HCT116 (cell line): ENCODE measurements around the gene RXRA. TPM values are rescaled to one million over a fixed set of nuclear protein-coding genes. Genes with fewer than 3 reads are reported as not detected.

Experiments used
- ATAC-seq: fragments of 200-7000 bp; cut with Tn5 transposase; 2 replicates; pipeline ENCODE4 v1.9.1; 2020; ENCODE audit warnings: mild to moderate bottlenecking, moderate library complexity
- Bru-seq: library from RNA; stranded (reverse); fragments of 400-500 nt; gene quantifications from one replicate; lab custom pipeline; 2021; lab: Mats Ljungman, UMichigan
- BruChase-seq, 2 experiments: library from RNA; stranded (reverse); fragments of 400-500 nt; gene quantifications; one replicate each; lab custom pipeline; 2021; lab: Mats Ljungman, UMichigan
- BruUV-seq: library from RNA; stranded (reverse); fragments of 400-500 nt; replicated peaks from 2 replicates; lab custom pipeline; 2021; lab: Mats Ljungman, UMichigan
- CTCF ChIA-PET: fragments of 300-600 bp; sonication (Branson Sonifier 250); formaldehyde crosslinking; loops from one replicate; lab custom pipeline; 2021; ENCODE audit warnings: antibody characterized with exemption; lab: Charles Lee
- POLR2A ChIA-PET: fragments of 300-600, 350-600 bp; sonication (Branson Sonifier 250); formaldehyde crosslinking; loops from one replicate; lab custom pipeline; 2021; ENCODE audit warnings: antibody characterized with exemption; lab: Charles Lee
- RAD21 ChIA-PET, 2 experiments: fragments of 300-600 bp; sonication (Branson Sonifier 250); formaldehyde crosslinking; loops; one replicate each; lab custom pipeline; 2023; ENCODE audit warnings: low total read pairs in 2 of 2; ENCODE audit not compliant: uncharacterized antibody in 2 of 2, unreplicated experiment in 2 of 2, low non-redundant PET in 1 of 2; lab: Charles Lee
- DNase-seq: peaks from one replicate; pipeline ENCODE4 v3.0.0-alpha.2; 2010; ENCODE audit warnings: low read depth, low spot score
- H2AFZ ChIP-seq: fragments of 200-600 bp; shearing (Covaris generic), sonication (generic); 2 replicates; pipeline ENCODE4 v1.6.1; 2017; ENCODE audit warnings: low read depth, mixed run types, mixed read lengths, antibody characterized with exemption, low read length; ENCODE audit not compliant: poor library complexity, severe bottlenecking
- H3K27ac ChIP-seq: 2 replicates; pipeline ENCODE4 v1.5.1; 2012; ENCODE audit warnings: low read depth, low read length
- H3K27me3 ChIP-seq: fragments of 200-600 bp; sonication (generic); 2 replicates; pipeline ENCODE4 v1.6.1; 2016; ENCODE audit warnings: mixed run types, low read length, mixed read lengths; ENCODE audit not compliant: insufficient read depth
- H3K36me3 ChIP-seq, 2 experiments: fragments of 200-500 bp in 1 of 2; fragments of 200-600 bp in 1 of 2; sonication (Bioruptor generic) in 1 of 2; sonication (generic) in 1 of 2; 2 replicates each; pipeline versions ENCODE4 v1.5.1 to v1.6.1; 2014 to 2016; ENCODE audit warnings: low read length in 2 of 2, inconsistent platforms in 1 of 2, mixed read lengths in 1 of 2, mixed run types in 1 of 2; ENCODE audit not compliant: insufficient read depth in 2 of 2, control insufficient read depth in 1 of 2
- H3K4me1 ChIP-seq, 2 experiments: fragments of 200-600 bp in 1 of 2; sonication (generic) in 1 of 2; 2 replicates each; pipeline versions ENCODE4 v1.5.1 to v1.6.1; 2012 to 2017; ENCODE audit warnings: low read length in 2 of 2, inconsistent platforms in 1 of 2, mild to moderate bottlenecking in 1 of 2, mixed read lengths in 1 of 2, mixed run types in 1 of 2, moderate library complexity in 1 of 2; ENCODE audit not compliant: insufficient read depth in 2 of 2, control insufficient read depth in 1 of 2
- H3K4me2 ChIP-seq: fragments of 200-600 bp; sonication (generic); 2 replicates; pipeline ENCODE4 v1.6.1; 2017; ENCODE audit warnings: mixed run types, low read length, mixed read lengths
- H3K4me3 ChIP-seq, 2 experiments: fragments of 200-600 bp in 1 of 2; sonication (generic) in 1 of 2; replicated peaks in 1 of 2; 2 replicates each; pipeline ENCODE4 v1.5.1; 2011 to 2016; ENCODE audit warnings: low read length in 2 of 2, control low read depth in 1 of 2, low read depth in 1 of 2, mild to moderate bottlenecking in 1 of 2, mixed read lengths in 1 of 2, mixed run types in 1 of 2
- H3K79me2 ChIP-seq: fragments of 200-600 bp; sonication (generic); 2 replicates; pipeline ENCODE4 v1.6.1; 2017; ENCODE audit warnings: mild to moderate bottlenecking, mixed run types, low read length, moderate library complexity, mixed read lengths; ENCODE audit not compliant: insufficient read depth
- H3K9ac ChIP-seq: fragments of 200-600 bp; sonication (generic); 2 replicates; pipeline ENCODE4 v1.6.1; 2016; ENCODE audit warnings: low read length, mixed read lengths
- H3K9me2 ChIP-seq: fragments of 200-600 bp; sonication (generic), shearing (Covaris generic); 2 replicates; pipeline ENCODE4 v1.6.1; 2017; ENCODE audit warnings: mixed run types, mild to moderate bottlenecking, moderate library complexity; ENCODE audit not compliant: insufficient read depth
- H3K9me3 ChIP-seq, 2 experiments: fragments of 200-500 bp in 1 of 2; fragments of 200-600 bp in 1 of 2; sonication (Bioruptor generic) in 1 of 2; sonication (generic) in 1 of 2; 2 replicates each; pipeline ENCODE4 v1.6.1; 2014 to 2017; ENCODE audit warnings: low read length in 2 of 2, mixed read lengths in 2 of 2, inconsistent platforms in 1 of 2, low read depth in 1 of 2, mild to moderate bottlenecking in 1 of 2, mixed run types in 1 of 2, moderate library complexity in 1 of 2; ENCODE audit not compliant: control insufficient read depth in 1 of 2, insufficient read depth in 1 of 2
- H4K20me1 ChIP-seq: fragments of 200-600 bp; sonication (generic), shearing (Covaris generic); 2 replicates; pipeline ENCODE4 v1.6.1; 2017; ENCODE audit warnings: mixed run types, mild to moderate bottlenecking, moderate library complexity; ENCODE audit not compliant: insufficient read depth
- CBX3 ChIP-seq: IDR thresholded peaks from 2 replicates; pipeline ENCODE4 v1.6.1; 2012; ENCODE audit warnings: low read depth
- EZH2 ChIP-seq: fragments of 200-600 bp; sonication (generic); IDR thresholded peaks from 2 replicates; pipeline ENCODE4 v1.6.1; 2017; ENCODE audit warnings: antibody characterized with exemption, mixed run types
- MAX ChIP-seq: IDR thresholded peaks from 2 replicates; pipeline ENCODE4 v1.6.1; 2012
- POLR2A ChIP-seq: IDR thresholded peaks from 2 replicates; pipeline ENCODE4 v1.7.0; 2011; ENCODE audit warnings: borderline replicate concordance; ENCODE audit not compliant: insufficient read depth, insufficient read length; ENCODE audit errors: extremely low read depth
- POLR2AphosphoS5 ChIP-seq: IDR thresholded peaks from 2 replicates; pipeline ENCODE4 v1.6.1; 2011; ENCODE audit warnings: mild to moderate bottlenecking, low read depth, low read length, moderate library complexity
- ZBTB33 ChIP-seq: IDR thresholded peaks from 2 replicates; pipeline ENCODE4 v1.6.1; 2011; ENCODE audit warnings: mild to moderate bottlenecking, low read length, moderate library complexity; ENCODE audit not compliant: insufficient replicate concordance; ENCODE audit errors: extremely low read depth
- ZFX ChIP-seq: fragments of 450-650 bp; IDR thresholded peaks from 2 replicates; pipeline ENCODE4 v1.6.1; 2017
- intact Hi-C: fragments of 100-400 bp; cut with micrococcal nuclease; formaldehyde crosslinking; loops from 2 replicates; pipeline ENCODE4 v1.10.0; 2022
- long read RNA-seq: library from polyadenylated mRNA; unstranded; transcript quantifications from one replicate; pipeline ENCODE4 v2.0.0, GENCODE V29; 2021; ENCODE audit not compliant: unreplicated experiment
- polyA plus RNA-seq: library from polyadenylated mRNA; unstranded; fragments of >200 nt; gene quantifications from 2 replicates; pipeline ENCODE4 v1.2.1, GENCODE V29; 2012; ENCODE audit warnings: missing spikeins
- total RNA-seq: library from RNA; stranded (reverse); gene quantifications from one replicate; pipeline ENCODE4 v1.2.1, GENCODE V29; 2021; ENCODE audit not compliant: unreplicated experiment

The RXRA gene
- total RNA-seq: 43.9 TPM
- 39.0 and 47.7 TPM in 2 replicates for polyA plus RNA-seq
- Bru-seq, nascent RNA: percentile 55 among the genes with signal in this experiment
- percentile 62 among the genes with signal in this experiment for BruChase-seq, experiment 1, labeled RNA remaining after a 6-hour chase
- percentile 56 among the genes with signal in this experiment for BruChase-seq, experiment 2, labeled RNA remaining after a 2-hour chase
- long read RNA-seq, transcript RXRA-202 (10 exons, 1,846 nt): major isoform, 29 of 85 reads
- long read RNA-seq, partial matches to known transcripts: 5 of 85 reads
- long read RNA-seq, other reads (novel, unspliced or antisense): 51 of 85 reads

- Histone ChIP-seq H3K9me2 (no peaks in the 10 kb centered on the region), H3K9me3 (no peaks in the 10 kb centered on the region), H3K9ac (peak within 1 kb of the TSS; percentile 93), H4K20me1 (no peaks in the 10 kb centered on the region), H3K4me1 (peaks cover 42 to 62% of the 10 kb centered on the region in 2 experiments), H3K27ac (peak within 1 kb of the TSS; percentile 99), H3K4me2 (peak within 1 kb of the TSS; percentile 99), H2AFZ (no peak within 1 kb of the TSS), H3K27me3 (no peaks in the 10 kb centered on the region), H3K4me3 (peak within 1 kb of the TSS; percentile 73 to 82), H3K79me2 (peaks cover 42% of the 10 kb centered on the region), H3K36me3 (no peaks in the 10 kb centered on the region)
- RAD21 ChIA-PET: interaction anchor here (0.9 to 1.0 kb wide), 2 partner anchors 53 to 100 kb away, joined by 3 read pairs; no protein-coding TSS in a partner anchor
- CTCF ChIA-PET: no interaction called here
- ATAC-seq (peak; percentile 59), DNase-seq (no peak)
- intact Hi-C loops: no loop called here
- BruUV-seq: no TSS peak
- no peak for TF ChIP-seq CBX3
- TF ChIP-seq POLR2AphosphoS5: peak; percentile 82
- peak; percentile 42 for TF ChIP-seq POLR2A
- peak; percentile 59 for TF ChIP-seq ZFX
- no peak for TF ChIP-seq EZH2
- POLR2A ChIA-PET: interaction anchor here (0.5 to 1.3 kb wide), 2 partner anchors 9 to 1220 kb away, joined by 3 read pairs; no protein-coding TSS in a partner anchor
These were observed at the start of gene RXRA for GRCh38 chr9:134325813-134326723. Gene RXRA (plus strand): TSS chr9:134326455. CDS start chr9:134326632, 177 bp downstream.

- no peak overlapping the region for H3K27ac ChIP-seq
- H3K9ac ChIP-seq: no peak overlapping the region
- H3K9me3 ChIP-seq: peaks cover 0 to 5% of the 10 kb centered on the region in 2 experiments; a peak in 1 of 4 replicates
- intact Hi-C loops: no loop called here
- ChIA-PET POLR2A (no interaction called here), RAD21 (no interaction called here), CTCF (no interaction called here)
- no peak for ATAC-seq
- BruUV-seq: no TSS peak
- no peaks in the 10 kb centered on the region for H3K36me3 ChIP-seq
- no peak overlapping the region for H2AFZ ChIP-seq
- no peak overlapping the region for H3K4me3 ChIP-seq
- no peaks in the 10 kb centered on the region for H3K27me3 ChIP-seq
- H3K9me2 ChIP-seq: no peaks in the 10 kb centered on the region
- H4K20me1 ChIP-seq: no peaks in the 10 kb centered on the region
- H3K79me2 ChIP-seq: no peaks in the 10 kb centered on the region
- DNase-seq: no peak
- no peaks in the 10 kb centered on the region for H3K4me1 ChIP-seq
- H3K4me2 ChIP-seq: no peak overlapping the region
- TF ChIP-seq ZBTB33: no peak
- no peak for TF ChIP-seq MAX
These were observed 48.0 kb upstream of the RXRA start for GRCh38 chr9:134278286-134278685.
